ENCODE measurements around the gene TACSTD2.
"Not testable (repeated sequence)": the region's sequence is repeated elsewhere in the genome, so short reads cannot be mapped to it uniquely, and the experiment has no call there.

TACSTD2 gene

GRCh38 chr1:58555393-58555792, 21.7 kb downstream of the TACSTD2 start:
- DNase-seq = no peak

GRCh38 chr1:58551186-58552140, 25.6 kb downstream of the TACSTD2 start:
- no peak for DNase-seq

- not testable (repeated sequence) for DNase-seq
These were observed 27.8 kb downstream of the TACSTD2 start for GRCh38 chr1:58549291-58549690.

- no peak for DNase-seq
These were observed 28.7 kb downstream of the TACSTD2 start for GRCh38 chr1:58548371-58548770.

DNA sequence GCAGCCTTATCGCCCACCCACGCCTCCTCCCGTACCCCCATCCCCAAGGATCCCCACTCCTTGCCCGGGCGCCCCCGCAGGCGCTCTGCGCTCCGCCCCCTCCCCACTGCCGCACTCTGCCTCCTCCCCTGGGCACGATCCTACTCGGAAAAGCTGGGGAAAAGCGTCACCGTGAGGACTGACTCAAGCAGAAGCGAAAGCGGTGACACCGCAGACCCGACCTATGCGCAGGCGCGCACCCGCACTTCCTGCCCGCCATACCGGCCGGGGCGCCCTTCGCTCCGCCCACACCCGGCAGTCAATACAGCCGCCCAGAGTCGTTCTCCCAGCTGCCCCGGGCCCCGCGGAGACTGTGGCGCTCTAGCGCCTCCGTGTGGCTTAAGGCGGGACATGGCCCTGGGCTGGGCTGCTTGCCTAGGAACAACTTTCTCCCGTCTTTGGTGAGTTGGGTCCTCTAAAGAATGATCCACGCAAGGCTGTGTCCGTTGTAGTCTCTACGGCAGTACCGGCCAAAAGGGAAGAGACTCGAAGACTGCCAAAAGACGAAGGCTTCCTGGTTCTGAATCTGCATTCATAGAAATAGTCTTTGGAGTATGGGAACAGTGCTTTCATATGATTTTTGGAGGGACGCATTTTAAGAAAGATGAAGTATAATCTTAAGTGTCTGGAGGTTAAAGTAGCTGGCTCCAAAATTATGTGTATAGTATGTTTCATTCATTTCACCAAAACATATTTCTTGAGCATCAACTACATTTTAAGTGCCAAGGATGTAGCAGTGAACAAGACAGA, 30.3 kb downstream of the TACSTD2 start, which contains the start of gene OMA1:
Gene OMA1 (minus strand): TSS at position 207 of the 789 bp plus-strand sequence. CDS start 7,432 bp downstream, outside the sequence.
- DNase-seq = peak; percentile 94 to 98 (median 97)

- DNase-seq = peak; percentile 65 to 74 (median 68)
These were observed 31.2 kb downstream of the TACSTD2 start for GRCh38 chr1:58545591-58546519.

DNA sequence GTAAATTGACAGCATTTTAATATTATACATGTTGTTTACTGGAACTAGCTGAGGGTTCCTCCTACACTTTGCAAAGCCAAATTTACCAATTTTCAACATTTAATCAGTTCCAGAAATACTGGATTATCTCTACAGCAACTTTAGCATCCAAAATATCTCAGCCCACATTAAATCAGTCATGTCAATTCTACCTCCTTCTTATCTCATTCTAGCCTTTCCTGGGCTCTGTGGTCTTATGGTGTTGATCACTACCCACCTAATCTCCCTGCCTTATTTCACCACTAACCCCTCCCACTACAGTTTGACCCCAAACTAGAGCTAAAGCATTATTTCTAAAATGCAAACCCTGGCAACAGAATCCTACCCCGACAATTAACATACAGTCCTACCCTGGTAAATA, 33.8 kb downstream of the TACSTD2 start:
- no peak for DNase-seq

- no peak for DNase-seq
These were observed 37.5 kb downstream of the TACSTD2 start for GRCh38 chr1:58539553-58539952.

DNA sequence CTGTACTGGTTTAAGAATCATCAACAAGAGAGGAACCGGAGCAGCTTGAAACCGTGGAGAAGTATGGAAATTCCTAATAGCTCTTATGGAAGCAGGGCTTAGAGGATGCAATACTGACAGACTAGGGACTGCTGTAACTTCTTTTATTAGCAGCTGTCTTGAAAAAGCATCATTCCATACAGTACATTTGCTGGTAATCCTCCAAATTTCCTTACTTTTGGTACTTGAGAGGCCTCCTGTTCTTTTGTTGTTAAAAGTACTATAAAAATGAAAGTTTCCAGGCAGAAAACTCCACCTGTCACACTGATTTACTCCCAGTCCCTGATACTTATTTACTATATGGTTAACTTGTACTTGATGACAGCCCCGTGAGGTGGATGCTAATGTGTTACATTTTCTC, 38.2 kb downstream of the TACSTD2 start:
- no peak for DNase-seq

- DNase-seq = not testable (repeated sequence)
These were observed 45.2 kb downstream of the TACSTD2 start for GRCh38 chr1:58531842-58532241.

GRCh38 chr1:58529284-58529683, 47.8 kb downstream of the TACSTD2 start:
- no peak for DNase-seq

- no peak for DNase-seq
These were observed 48.5 kb downstream of the TACSTD2 start for GRCh38 chr1:58528518-58528917.

Measured in activated CD4-positive, CD25-positive, alpha-beta regulatory T cell (primary cell).